Measurements from ENCODE around the gene GAB2. TPM values are rescaled to one million over a fixed set of nuclear protein-coding genes. Genes with fewer than 3 reads are reported as not detected.

The GAB2 gene
- total RNA-seq, 1 experiment from 2014 or later, result 10.0 TPM

- intact Hi-C loops (cut with micrococcal nuclease; ENCODE audit: unreplicated experiment) (no loop called here), in situ Hi-C loops (cut with HindIII; ENCODE audit: low pct_unique_long_range_greater_than_20kb, low sequenced_read_pairs) (no loop called here)
- no TSS peak for BruUV-seq (replicated peaks)
- POLR2A ChIA-PET, result no interaction called here
- H3K9me3 ChIP-seq (ENCODE audit: control insufficient read depth, insufficient read depth, low read depth, low read length), result no peaks in the 10 kb centered on the region
- H3K27ac ChIP-seq (ENCODE audit: low read length), result no peak overlapping the region
- no peak for ATAC-seq
- no peaks in the 10 kb centered on the region for H3K27me3 ChIP-seq (ENCODE audit: control insufficient read depth, insufficient read depth, low read length)
- no peak for TF ChIP-seq POLR2AphosphoS5 (IDR thresholded peaks at IDR 0.05; ENCODE audit: low read depth, low read length)
- DNase-seq (ENCODE audit: low read depth, low spot score), result no peak
- no peak overlapping the region for H3K4me3 ChIP-seq (ENCODE audit: low read depth in 2 of 2, low read length in 2 of 2)
- H3K36me3 ChIP-seq (ENCODE audit: control insufficient read depth, insufficient read depth, low read length), result no peaks in the 10 kb centered on the region
- CTCF ChIA-PET, result no interaction called here
- no peaks in the 10 kb centered on the region for H3K4me1 ChIP-seq (ENCODE audit: control insufficient read depth, insufficient read depth, low read length)
These were observed 248.8 kb downstream of the GAB2 start for GRCh38 chr11:78168539-78169477.

- Histone ChIP-seq H3K27ac (ENCODE audit: low read length) (no peak overlapping the region), H3K9me3 (ENCODE audit: control insufficient read depth, insufficient read depth, low read depth, low read length) (no peaks in the 10 kb centered on the region), H3K4me1 (ENCODE audit: control insufficient read depth, insufficient read depth, low read length) (no peaks in the 10 kb centered on the region), H3K27me3 (ENCODE audit: control insufficient read depth, insufficient read depth, low read length) (no peaks in the 10 kb centered on the region), H3K4me3 (ENCODE audit: low read depth in 2 of 2, low read length in 2 of 2) (no peak overlapping the region), H3K36me3 (ENCODE audit: control insufficient read depth, insufficient read depth, low read length) (no peaks in the 10 kb centered on the region)
- intact Hi-C loops (cut with micrococcal nuclease; ENCODE audit: unreplicated experiment), result no loop called here
- in situ Hi-C loops (cut with HindIII; ENCODE audit: low pct_unique_long_range_greater_than_20kb, low sequenced_read_pairs), result no loop called here
- ChIA-PET POLR2A (interaction anchor here (0.6 kb wide), 1 partner anchor 270 kb away, joined by 4 read pairs; no protein-coding TSS in a partner anchor), CTCF (no interaction called here)
- BruUV-seq (replicated peaks), result no TSS peak
- TF ChIP-seq, protein P1, sequence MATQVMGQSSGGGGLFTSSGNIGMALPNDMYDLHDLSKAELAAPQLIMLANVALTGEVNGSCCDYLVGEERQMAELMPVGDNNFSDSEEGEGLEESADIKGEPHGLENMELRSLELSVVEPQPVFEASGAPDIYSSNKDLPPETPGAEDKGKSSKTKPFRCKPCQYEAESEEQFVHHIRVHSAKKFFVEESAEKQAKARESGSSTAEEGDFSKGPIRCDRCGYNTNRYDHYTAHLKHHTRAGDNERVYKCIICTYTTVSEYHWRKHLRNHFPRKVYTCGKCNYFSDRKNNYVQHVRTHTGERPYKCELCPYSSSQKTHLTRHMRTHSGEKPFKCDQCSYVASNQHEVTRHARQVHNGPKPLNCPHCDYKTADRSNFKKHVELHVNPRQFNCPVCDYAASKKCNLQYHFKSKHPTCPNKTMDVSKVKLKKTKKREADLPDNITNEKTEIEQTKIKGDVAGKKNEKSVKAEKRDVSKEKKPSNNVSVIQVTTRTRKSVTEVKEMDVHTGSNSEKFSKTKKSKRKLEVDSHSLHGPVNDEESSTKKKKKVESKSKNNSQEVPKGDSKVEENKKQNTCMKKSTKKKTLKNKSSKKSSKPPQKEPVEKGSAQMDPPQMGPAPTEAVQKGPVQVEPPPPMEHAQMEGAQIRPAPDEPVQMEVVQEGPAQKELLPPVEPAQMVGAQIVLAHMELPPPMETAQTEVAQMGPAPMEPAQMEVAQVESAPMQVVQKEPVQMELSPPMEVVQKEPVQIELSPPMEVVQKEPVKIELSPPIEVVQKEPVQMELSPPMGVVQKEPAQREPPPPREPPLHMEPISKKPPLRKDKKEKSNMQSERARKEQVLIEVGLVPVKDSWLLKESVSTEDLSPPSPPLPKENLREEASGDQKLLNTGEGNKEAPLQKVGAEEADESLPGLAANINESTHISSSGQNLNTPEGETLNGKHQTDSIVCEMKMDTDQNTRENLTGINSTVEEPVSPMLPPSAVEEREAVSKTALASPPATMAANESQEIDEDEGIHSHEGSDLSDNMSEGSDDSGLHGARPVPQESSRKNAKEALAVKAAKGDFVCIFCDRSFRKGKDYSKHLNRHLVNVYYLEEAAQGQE (IDR thresholded peaks at IDR 0.05; ENCODE audit: insufficient read depth in 1 of 2, low read depth in 2 of 2, low read length in 1 of 2), result no peak
- TF ChIP-seq CTCF (IDR thresholded peaks at IDR 0.05) (no peak), SIN3A (IDR thresholded peaks at IDR 0.05; ENCODE audit: borderline replicate concordance, insufficient read depth, low read depth, low read length) (no peak), POLR2AphosphoS5 (IDR thresholded peaks at IDR 0.05; ENCODE audit: low read depth, low read length) (no peak), TCF7L2 (IDR thresholded peaks at IDR 0.05; ENCODE audit: low read depth, low read length) (no peak)
- DNase-seq (ENCODE audit: low read depth, low spot score) (no peak), ATAC-seq (no peak)
These were observed 250.7 kb downstream of the GAB2 start for GRCh38 chr11:78166855-78167469.

Other genes with a start within 250 kb of the GAB2 start
- 9.7 TPM for gene KCTD21, start 229.2 kb downstream of the GAB2 start, total RNA-seq (2021; ENCODE audit: unreplicated experiment)
- gene USP35, start 228.9 kb downstream of the GAB2 start, total RNA-seq (2021; ENCODE audit: unreplicated experiment), result 11.8 TPM
- 29.8 TPM for gene NARS2, start 157.0 kb upstream of the GAB2 start, total RNA-seq (2021; ENCODE audit: unreplicated experiment)